HG03460 (cell line): Measurements from ENCODE around the gene TNFRSF18.
"Not testable (repeated sequence)": the region's sequence is repeated elsewhere in the genome, so short reads cannot be mapped to it uniquely, and the experiment has no call there.

Experiments used
- ATAC-seq: cut with Tn5 transposase; IDR thresholded peaks from one replicate; pipeline ENCODE4 v1.9.1; 2021; ENCODE audit not compliant: unreplicated experiment

Gene TNFRSF18, protein sequence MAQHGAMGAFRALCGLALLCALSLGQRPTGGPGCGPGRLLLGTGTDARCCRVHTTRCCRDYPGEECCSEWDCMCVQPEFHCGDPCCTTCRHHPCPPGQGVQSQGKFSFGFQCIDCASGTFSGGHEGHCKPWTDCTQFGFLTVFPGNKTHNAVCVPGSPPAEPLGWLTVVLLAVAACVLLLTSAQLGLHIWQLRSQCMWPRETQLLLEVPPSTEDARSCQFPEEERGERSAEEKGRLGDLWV

DNA sequence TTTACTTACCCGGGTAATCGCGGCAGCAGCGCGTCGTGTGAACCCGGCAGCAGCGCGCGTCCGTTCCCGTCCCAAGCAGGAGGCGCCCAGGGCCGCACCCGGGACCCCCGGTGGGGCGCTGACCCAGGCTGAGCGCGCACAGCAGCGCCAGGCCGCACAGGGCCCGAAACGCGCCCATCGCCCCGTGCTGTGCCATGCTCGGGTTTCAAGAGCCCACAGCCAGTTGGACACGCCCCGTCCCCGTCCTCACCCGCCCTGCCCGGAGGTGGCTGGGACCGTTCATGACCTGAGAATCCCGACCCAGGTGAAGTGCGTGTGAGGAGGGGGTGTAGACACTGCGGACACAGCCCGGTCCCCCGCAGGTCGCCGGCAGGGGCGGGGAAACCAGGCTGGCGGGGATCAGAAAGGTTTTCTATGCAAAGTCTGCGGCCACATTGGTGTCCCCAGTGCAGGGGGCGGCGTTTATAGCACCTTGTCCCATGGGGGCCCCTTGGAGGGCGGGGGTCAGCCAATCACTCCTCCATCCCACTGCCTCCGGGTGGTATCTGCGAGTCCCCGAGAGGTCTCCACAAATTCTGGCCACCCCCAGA lies at the start of gene TNFRSF18:
TNFRSF18 (minus strand) TSS at position 217 of the 590 bp plus-strand sequence; CDS start at position 196, 21 bp downstream.
- ATAC-seq, result no peak

DNA sequence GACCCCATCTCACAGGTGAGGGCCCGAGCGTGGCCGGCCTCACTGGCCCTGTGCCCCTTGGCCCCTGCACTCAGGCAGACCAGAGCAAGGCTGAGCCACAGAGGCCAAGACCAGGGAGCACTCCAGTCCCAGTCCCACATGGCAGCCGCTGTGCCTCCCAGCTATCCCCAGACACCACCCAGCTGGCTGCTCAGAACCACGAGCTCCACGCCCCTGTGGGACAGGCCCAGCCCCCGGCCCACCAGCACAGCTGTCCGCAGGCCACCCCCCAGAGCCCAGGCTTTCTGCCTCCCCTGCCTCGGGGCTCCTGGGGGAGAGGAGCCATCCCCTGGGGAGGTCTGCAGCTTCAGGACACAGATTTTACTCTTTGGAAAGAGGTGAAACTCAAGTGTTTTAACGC lies 49.2 kb upstream of the TNFRSF18 start:
- no peak for ATAC-seq

DNA sequence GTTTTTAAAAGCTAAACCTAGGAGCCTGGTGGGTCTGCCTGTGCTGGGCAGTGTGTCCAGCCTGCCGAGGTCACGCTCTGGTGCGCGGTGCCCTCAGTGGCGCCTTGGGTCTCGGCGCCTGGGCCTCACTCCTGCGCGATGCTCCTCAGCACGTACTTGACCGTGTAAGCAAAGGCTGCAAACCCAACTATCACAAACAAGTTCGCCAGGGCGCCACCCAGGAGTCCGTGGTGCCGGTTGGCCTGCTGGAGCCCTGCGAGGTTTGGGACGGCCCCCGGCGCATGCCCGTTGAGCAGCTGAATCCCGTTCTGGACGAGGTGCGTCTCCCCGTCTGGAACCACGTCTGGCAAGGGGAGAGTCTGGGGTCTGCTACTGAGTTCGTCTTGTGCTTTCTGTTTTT lies 48.7 kb upstream of the TNFRSF18 start:
- no peak for ATAC-seq

- no peak for ATAC-seq
Observed at GRCh38 chr1:1254667-1254998, 48.2 kb upstream of the TNFRSF18 start.

DNA sequence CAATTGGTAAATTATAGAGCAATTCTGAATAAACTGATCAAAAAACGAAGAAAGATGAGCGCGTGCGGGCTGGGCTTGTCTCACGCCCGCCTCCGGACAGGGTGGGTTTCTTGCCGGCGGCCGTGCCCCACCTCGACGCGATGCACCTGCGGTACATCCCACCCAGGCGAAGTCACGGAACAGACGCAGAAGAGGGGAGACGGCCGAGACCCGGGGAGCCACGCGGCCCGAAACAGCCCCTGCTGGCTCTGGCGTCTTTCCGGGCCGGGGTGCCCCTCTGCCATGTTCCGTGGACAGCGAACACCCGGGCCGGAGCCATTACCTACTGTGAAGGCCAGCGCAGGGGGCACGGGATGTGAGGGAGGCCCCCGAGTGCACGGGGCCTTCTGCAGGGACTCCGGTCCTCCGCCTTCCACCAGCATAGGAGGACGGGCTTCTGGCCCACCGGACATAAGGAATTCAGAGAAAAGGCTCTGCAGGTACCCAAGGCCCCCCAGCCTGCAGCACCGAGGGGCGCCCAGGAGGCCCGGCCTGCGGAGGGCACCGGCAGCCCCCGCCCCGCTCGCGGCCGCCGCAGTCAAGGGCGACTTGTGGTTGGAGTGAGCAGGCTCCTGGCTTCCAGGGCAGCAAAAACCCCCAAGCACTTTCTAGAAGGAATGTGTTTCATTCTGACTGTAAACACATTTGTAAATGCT lies 47.7 kb upstream of the TNFRSF18 start:
- ATAC-seq, result no peak

- ATAC-seq, result no peak
Observed at GRCh38 chr1:1253314-1253713, 46.9 kb upstream of the TNFRSF18 start.

- no peak for ATAC-seq
Observed at GRCh38 chr1:1250786-1251284, 44.4 kb upstream of the TNFRSF18 start.

GRCh38 chr1:1248009-1248913 lies 41.9 kb upstream of the TNFRSF18 start:
- ATAC-seq, result not testable (repeated sequence)

DNA sequence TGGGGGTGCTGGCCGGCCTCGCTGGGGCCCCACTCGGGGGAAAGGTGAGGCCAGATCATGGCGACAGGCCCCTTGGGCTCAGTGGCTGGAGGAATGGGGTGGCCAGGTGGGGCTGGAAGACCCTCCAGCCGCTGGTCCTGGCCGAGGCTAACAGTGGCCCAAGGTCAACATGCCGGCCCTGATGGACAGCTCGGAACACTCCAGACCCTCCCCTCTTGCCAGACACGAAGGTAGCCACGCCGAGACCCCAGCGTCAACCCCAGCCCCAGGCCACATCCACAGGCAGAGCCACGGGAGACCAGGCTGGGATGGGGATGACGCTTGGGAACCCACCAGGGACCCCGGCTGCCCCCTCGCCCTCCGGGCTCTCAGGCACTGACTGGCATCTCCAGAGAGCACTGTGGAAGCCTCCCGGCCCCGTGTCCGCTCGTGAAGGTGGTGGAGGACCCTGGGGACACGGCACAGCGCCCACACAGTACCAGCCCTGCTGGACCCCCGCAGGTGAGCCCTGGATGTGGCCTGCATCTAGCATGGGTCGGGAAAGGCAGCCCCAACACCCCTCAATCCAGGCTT lies 41.0 kb upstream of the TNFRSF18 start:
- no peak for ATAC-seq

DNA sequence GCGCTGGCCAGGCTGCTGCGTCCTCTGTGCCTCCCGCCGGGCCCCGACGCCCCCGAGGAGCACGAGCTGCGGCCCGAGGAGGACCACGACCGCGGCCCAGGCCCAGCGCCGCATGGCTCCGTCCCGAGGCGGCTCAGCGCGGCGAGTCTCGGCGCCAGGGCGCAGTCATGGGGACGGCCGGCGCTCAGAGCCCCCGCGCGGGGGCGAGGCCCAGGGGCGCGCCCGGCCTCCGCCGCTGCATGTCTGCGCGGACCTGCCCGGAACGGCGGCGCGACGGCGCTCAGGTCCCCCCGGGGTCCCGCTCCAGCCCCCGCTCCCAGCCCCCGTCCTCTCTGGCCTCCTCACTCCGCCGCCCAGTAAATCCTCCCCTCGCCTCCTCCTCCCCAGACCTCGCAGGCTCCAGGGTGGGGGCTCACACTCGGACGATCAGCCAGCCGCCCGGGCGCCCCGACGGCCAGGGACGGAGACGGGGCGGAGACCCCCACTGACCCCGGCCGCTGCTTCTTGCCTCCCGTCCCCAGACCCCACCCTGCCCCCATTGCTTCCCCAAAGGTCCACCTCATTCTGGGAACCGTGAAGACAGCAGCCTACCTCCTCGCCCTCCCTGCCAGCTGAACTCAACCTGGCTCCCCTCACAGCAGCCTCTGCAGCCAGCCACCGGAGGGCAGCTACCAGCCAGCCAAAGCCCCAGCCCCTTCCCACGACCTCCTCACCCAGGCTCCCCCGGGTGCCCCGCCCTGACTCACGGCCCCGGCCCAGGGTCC lies 40.4 kb upstream of the TNFRSF18 start, which contains the start of gene C1QTNF12:
C1QTNF12 (minus strand) TSS at position 146 of the 764 bp plus-strand sequence; CDS start at position 114, 32 bp downstream.
- no peak for ATAC-seq

DNA sequence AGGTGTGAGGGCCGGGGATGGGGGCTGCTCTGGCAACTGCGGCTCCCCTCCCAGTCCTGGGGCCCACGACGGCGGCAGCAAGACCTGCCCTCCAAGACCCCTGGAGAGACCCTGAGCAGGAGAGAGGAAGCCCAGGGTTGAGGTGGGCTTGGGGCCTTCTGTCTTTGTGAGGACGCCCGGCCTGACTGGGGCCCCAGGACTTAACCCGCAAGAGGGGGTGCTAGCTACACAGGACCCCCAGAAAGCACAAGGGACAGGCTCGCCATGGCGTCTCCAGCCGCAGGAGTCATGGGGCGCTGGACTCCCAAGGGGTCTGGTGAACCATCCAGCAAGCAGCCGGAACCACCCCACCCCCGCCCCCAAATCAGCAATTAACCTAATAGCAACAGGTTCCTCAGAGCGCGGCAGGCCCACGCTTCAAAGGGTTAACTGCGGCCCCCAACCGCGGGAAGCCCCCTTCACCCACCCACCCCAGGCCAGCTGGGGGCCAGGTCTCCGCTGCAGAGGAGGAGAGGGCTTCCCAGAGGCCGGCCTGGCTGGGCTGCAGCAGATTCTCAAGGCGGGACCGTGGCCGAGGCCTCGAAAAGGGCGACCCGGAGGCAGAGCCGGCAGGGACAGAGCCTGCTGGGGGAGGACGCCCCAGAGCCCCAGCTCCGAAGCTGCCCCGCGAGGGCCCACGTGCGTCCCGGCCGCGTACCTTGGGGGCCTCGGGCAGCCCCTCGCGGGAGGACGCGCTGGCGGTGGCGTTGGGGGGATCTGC lies 39.6 kb upstream of the TNFRSF18 start:
- ATAC-seq, result no peak

DNA sequence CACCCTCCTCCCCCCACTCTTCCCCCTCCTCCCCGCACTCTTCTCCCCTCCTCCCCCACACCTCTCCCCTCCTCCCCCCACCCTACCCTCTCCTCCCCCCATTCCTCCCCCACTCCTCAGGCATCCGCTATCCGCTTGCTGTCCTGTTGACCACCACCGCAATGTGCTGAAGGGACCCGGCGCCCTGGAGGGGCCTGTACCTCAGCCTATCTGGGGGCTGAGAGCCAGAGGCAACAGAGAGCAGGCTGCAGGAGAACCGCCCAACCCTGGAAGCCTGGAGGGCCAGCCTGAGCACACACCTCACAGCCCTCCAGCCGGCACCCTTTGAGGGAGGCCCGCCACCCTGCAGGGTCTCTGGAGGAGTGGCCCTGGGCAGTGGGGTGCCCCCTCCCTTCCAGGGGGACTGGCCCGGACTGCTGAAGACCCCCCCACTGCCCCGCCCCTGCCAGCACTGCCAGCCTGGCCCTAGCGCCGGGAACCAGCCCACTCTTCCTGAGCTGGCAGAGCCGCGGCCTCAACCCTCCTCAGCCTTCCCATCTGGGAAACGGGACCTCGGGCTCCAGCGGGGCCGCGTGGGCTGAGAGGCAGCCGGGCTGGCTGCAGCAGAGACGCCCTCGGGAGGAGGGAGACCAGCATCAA lies 38.9 kb upstream of the TNFRSF18 start:
- no peak for ATAC-seq

- ATAC-seq, result no peak
Observed at GRCh38 chr1:1244192-1244811, 37.9 kb upstream of the TNFRSF18 start.

DNA sequence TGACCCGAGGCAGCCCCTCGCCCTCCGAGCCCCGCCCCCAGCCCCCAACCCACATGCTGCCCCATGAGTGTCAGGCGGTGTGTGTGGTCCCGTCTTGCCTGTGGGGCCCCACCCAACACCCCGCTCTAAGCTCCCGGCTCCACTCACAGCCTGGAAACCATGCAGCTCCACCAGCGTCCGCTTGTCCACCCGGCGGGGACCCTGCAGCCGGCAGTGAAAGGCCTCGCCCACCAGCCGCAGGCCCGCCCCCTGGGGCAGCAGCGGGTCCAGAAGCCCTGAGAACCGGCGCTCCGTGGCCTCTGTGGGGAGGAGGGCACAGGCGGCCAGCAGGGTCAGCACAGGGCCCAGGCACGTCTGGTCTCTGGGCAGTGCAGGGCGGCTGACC lies 37.4 kb upstream of the TNFRSF18 start:
- ATAC-seq, result no peak

GRCh38 chr1:1243266-1243660 lies 36.9 kb upstream of the TNFRSF18 start:
- ATAC-seq, result no peak

DNA sequence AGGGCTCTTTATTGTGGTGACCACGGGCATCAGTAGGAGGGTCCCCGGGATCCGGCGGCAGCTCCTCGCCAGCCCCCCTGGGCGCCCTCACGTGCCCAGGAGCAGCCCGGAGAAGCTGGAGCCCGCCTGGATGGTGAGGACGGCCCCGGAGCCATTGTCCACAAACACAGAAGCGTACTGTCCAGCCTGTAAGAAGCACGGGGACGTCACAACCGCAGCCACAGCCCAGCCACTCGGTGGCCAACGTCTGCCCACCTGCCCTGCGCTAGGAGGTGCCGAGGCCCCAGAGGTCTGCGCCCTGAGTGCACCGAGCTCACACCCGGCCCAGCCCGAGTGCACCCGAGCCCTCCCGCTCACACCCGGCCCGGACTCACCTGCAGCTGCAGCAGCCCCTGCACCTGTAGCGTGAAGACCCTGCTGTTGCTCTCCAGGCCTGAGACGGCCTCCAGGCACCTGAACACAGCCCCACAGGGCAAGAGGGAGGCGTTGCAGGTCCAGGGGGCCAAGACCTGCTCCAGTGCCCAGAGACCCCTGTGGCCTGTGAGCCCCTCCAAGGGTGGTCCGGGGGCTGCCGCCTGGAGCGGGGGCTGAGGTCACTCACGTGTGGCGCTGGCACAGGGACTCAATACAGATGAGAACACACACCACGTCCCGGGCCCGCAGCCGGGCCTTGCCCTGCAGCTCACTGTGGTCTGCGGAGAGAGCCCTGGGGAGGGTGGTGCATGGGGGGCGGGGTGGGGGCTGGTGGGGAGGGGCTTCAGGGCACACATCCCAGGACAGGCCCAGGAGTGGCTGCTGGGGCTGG lies 36.3 kb upstream of the TNFRSF18 start:
- ATAC-seq, result no peak

GRCh38 chr1:1241588-1242219 lies 35.3 kb upstream of the TNFRSF18 start:
- ATAC-seq, result no peak
